OCI-LY7 (cell line): Measurements from ENCODE around the gene C1orf159. TPM values are rescaled to one million over a fixed set of nuclear protein-coding genes. Genes with fewer than 3 reads are reported as not detected.

Source experiments
- BruUV-seq: library from RNA; stranded (reverse); fragments of 400-500 nt; replicated peaks from 2 replicates; lab custom pipeline; 2021; lab: Mats Ljungman, UMichigan
- CTCF ChIA-PET: fragments of 300-600 bp; sonication (Branson Sonifier 250); formaldehyde crosslinking; loops from one replicate; lab custom pipeline; 2022; ENCODE audit warnings: antibody characterized with exemption; ENCODE audit not compliant: unreplicated experiment; lab: Charles Lee
- POLR2A ChIA-PET: fragments of 300-600 bp; sonication (Branson Sonifier 250); formaldehyde crosslinking; loops from one replicate; lab custom pipeline; 2022; ENCODE audit warnings: antibody characterized with exemption; lab: Charles Lee
- DNase-seq: peaks from one replicate; pipeline ENCODE4 v3.0.0-alpha.2; 2015; ENCODE audit warnings: low spot score
- H2AFZ ChIP-seq: fragments of 200-600 bp; sonication (generic), shearing (Covaris generic); 2 replicates; pipeline ENCODE4 v1.6.1; 2014; ENCODE audit warnings: mild to moderate bottlenecking, antibody characterized with exemption, low read length, moderate library complexity
- H3K27ac ChIP-seq: fragments of 200-600 bp; sonication (generic); 2 replicates; pipeline ENCODE4 v1.5.1; 2014; ENCODE audit warnings: mixed run types, low read depth, mild to moderate bottlenecking, moderate library complexity, low read length, inconsistent platforms; ENCODE audit not compliant: poor library complexity, severe bottlenecking
- H3K36me3 ChIP-seq: fragments of 200-600 bp; sonication (generic); 2 replicates; pipeline ENCODE4 v1.6.1; 2014; ENCODE audit warnings: mild to moderate bottlenecking, antibody characterized with exemption, low read length, moderate library complexity, mixed read lengths; ENCODE audit not compliant: insufficient read depth
- H3K4me1 ChIP-seq: fragments of 200-600 bp; sonication (generic); 2 replicates; pipeline ENCODE4 v1.5.1; 2014; ENCODE audit warnings: mild to moderate bottlenecking, low read length; ENCODE audit not compliant: insufficient read depth, poor library complexity, severe bottlenecking
- H3K4me2 ChIP-seq: fragments of 200-600 bp; sonication (generic); 2 replicates; pipeline ENCODE4 v1.6.1; 2014; ENCODE audit warnings: mild to moderate bottlenecking, low read length
- H3K4me3 ChIP-seq: fragments of 200-600 bp; sonication (generic); 2 replicates; pipeline ENCODE4 v1.5.1; 2014; ENCODE audit warnings: mild to moderate bottlenecking, low read depth, low read length; ENCODE audit not compliant: poor library complexity, severe bottlenecking
- H3K79me2 ChIP-seq: fragments of 200-600 bp; sonication (generic); 2 replicates; pipeline ENCODE4 v1.6.1; 2016; ENCODE audit warnings: low read depth, mild to moderate bottlenecking, low read length, moderate library complexity, mixed read lengths; ENCODE audit not compliant: insufficient read depth
- H3K9me2 ChIP-seq: fragments of 200-600 bp; sonication (generic); 2 replicates; pipeline ENCODE4 v1.6.1; 2016; ENCODE audit warnings: mild to moderate bottlenecking, low read length, mixed read lengths; ENCODE audit not compliant: insufficient read depth
- H3K9me3 ChIP-seq: fragments of 200-600 bp; sonication (generic); 2 replicates; pipeline ENCODE4 v1.6.1; 2014; ENCODE audit warnings: mild to moderate bottlenecking, mixed run types, low read length, mixed read lengths
- H4K20me1 ChIP-seq: fragments of 200-600 bp; sonication (generic); 2 replicates; pipeline ENCODE4 v1.6.1; 2014; ENCODE audit warnings: mild to moderate bottlenecking, antibody characterized with exemption, low read length, moderate library complexity, mixed read lengths; ENCODE audit not compliant: insufficient read depth
- CTCF ChIP-seq: fragments of 200-600 bp; sonication (generic); conservative IDR thresholded peaks from 2 replicates; pipeline ENCODE4 v1.5.1; 2014; ENCODE audit warnings: mild to moderate bottlenecking, antibody characterized with exemption, low read length, moderate library complexity, mixed read lengths
- EZH2phosphoT487 ChIP-seq: fragments of 200-600 bp; sonication (generic); IDR thresholded peaks from 2 replicates; pipeline ENCODE4 v1.6.1; 2018; ENCODE audit warnings: low read depth, borderline replicate concordance, mild to moderate bottlenecking, mixed run types, antibody characterized with exemption, low read length, moderate library complexity, mixed read lengths
- intact Hi-C: fragments of 100-400 bp; cut with micrococcal nuclease; formaldehyde crosslinking; loops from one replicate; pipeline ENCODE4 v1.10.0; 2022; ENCODE audit not compliant: unreplicated experiment
- total RNA-seq, 2 experiments: library from RNA; depleted of rRNA in 1 of 2; stranded (reverse); fragments of >200 nt in 1 of 2; shearing (Covaris generic) in 1 of 2; gene quantifications; 2 replicates each; pipeline ENCODE4 v1.2.3, GENCODE V29; 2014 to 2022

Gene C1orf159
- total RNA-seq, 2 experiments from 2014 or later: 24.5 to 27.6 TPM

GRCh38 chr1:1052003-1052840, 63.7 kb downstream of the C1orf159 start:
- H3K4me1 ChIP-seq: no peaks in the 10 kb centered on the region
- no peak overlapping the region for H3K4me2 ChIP-seq
- no peak overlapping the region for H2AFZ ChIP-seq
- BruUV-seq: no TSS peak
- H3K36me3 ChIP-seq: no peaks in the 10 kb centered on the region
- intact Hi-C loops: no loop called here
- no peak for DNase-seq
- ChIA-PET CTCF (no interaction called here), POLR2A (no interaction called here)
- no peaks in the 10 kb centered on the region for H3K79me2 ChIP-seq
- TF ChIP-seq CTCF (no peak), EZH2phosphoT487 (no peak)
- H3K9me3 ChIP-seq: no peaks in the 10 kb centered on the region
- H3K4me3 ChIP-seq: no peak overlapping the region
- H3K9me2 ChIP-seq: no peaks in the 10 kb centered on the region
- H3K27ac ChIP-seq: no peak overlapping the region
- no peaks in the 10 kb centered on the region for H4K20me1 ChIP-seq

- Histone ChIP-seq H2AFZ (no peak overlapping the region), H3K9me3 (no peaks in the 10 kb centered on the region), H3K9me2 (no peaks in the 10 kb centered on the region), H3K4me3 (no peak overlapping the region), H3K36me3 (no peaks in the 10 kb centered on the region), H3K79me2 (no peaks in the 10 kb centered on the region), H3K27ac (no peak overlapping the region), H3K4me2 (no peak overlapping the region), H3K4me1 (no peaks in the 10 kb centered on the region), H4K20me1 (no peaks in the 10 kb centered on the region)
- POLR2A ChIA-PET: no interaction called here
- DNase-seq: no peak
- TF ChIP-seq CTCF: no peak
- no peak for TF ChIP-seq EZH2phosphoT487
- CTCF ChIA-PET: no interaction called here
- BruUV-seq: no TSS peak
- intact Hi-C loops: no loop called here
These were observed 64.6 kb downstream of the C1orf159 start for GRCh38 chr1:1051127-1051810.
